ENCODE results near the gene TBC1D3B. TPM values are rescaled to one million over a fixed set of nuclear protein-coding genes. Genes with fewer than 3 reads are reported as not detected.
"Not testable (repeated sequence)": the region's sequence is repeated elsewhere in the genome, so short reads cannot be mapped to it uniquely, and the experiment has no call there.

The TBC1D3B gene
- total and polyA plus RNA-seq, 4 donors = 1.2 to 32.5 (median 9.1) TPM

DNA sequence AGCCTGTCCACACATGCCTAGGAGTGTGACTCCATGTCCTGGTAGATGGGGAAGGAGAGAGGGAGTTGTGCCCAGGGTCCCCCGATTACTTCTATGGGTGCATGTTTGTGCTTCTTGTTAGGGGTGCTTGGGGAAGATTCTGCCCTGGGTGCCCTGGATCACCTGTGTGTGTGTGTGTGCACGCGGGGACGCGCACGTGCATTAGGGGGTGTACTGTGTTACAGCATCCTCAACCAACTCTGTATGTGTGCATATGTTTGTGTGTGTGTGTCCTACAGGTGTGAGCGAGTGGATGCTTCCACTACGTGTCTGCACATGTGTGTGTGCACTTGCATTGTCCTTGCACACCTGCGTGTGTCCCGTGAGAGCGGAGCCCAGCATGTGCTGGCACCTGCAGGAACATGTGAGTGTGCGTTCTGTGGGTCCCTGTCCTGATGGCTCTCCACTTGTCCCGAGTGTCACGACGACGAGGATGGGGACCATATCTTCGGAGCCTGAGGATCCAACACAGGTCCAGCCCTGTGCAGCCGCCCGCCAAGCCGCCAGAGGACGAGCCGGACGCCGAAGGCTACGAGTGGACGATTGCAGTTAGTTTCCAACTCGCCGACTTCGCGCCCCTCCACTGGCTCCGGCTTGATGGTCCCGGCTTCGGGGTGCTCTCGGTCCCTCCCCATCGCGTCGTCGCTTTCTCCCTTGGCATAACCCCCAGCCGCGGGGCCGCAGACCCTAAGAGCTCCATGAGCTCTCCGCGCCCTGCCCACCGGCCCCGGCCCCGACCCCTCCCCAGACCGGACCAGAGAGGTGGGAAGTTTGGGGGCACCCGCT is 6.0 kb upstream of the TBC1D3B start:
- Histone ChIP-seq H3K4me1 (ENCODE audit: control insufficient read depth, insufficient read depth, low read length) (peaks cover 9% of the 10 kb centered on the region), H3K4me3 (ENCODE audit: low read depth, low read length) (peak overlapping the region; percentile 49), H3K36me3 (ENCODE audit: control insufficient read depth, insufficient read depth, low read length) (no peaks in the 10 kb centered on the region), H3K27ac (ENCODE audit: low read depth, low read length) (no peak overlapping the region), H3K27me3 (ENCODE audit: control insufficient read depth, insufficient read depth, low read length) (peaks cover 20% of the 10 kb centered on the region), H3K9me3 (ENCODE audit: control insufficient read depth, insufficient read depth, low read length) (no peaks in the 10 kb centered on the region)
- DNase-seq (ENCODE audit: low read depth in 4 of 6, low spot score in 6 of 6) = peak in 1 of 6 donors; percentile 71
- 23% methylated on average over 48 of the region's 48 CpGs for WGBS (ENCODE audit: insufficient coverage)

- DNase-seq (ENCODE audit: low read depth in 4 of 6, low spot score in 6 of 6); H3K27ac ChIP-seq (ENCODE audit: low read depth, low read length); H3K4me3 ChIP-seq (ENCODE audit: low read depth, low read length); H3K4me1 ChIP-seq (ENCODE audit: control insufficient read depth, insufficient read depth, low read length); H3K9me3 ChIP-seq (ENCODE audit: control insufficient read depth, insufficient read depth, low read length); H3K36me3 ChIP-seq (ENCODE audit: control insufficient read depth, insufficient read depth, low read length): not testable (repeated sequence)
- peaks cover 20% of the 10 kb centered on the region for H3K27me3 ChIP-seq (ENCODE audit: control insufficient read depth, insufficient read depth, low read length)
- WGBS (ENCODE audit: insufficient coverage) = 91% methylated on average over 5 of the region's 6 CpGs
Observed at GRCh38 chr17:36181446-36182175, 5.2 kb upstream of the TBC1D3B start.

- not testable (repeated sequence) for H3K9me3 ChIP-seq (ENCODE audit: control insufficient read depth, insufficient read depth, low read length); H3K4me3 ChIP-seq (ENCODE audit: low read depth, low read length); H3K27me3 ChIP-seq (ENCODE audit: control insufficient read depth, insufficient read depth, low read length); H3K27ac ChIP-seq (ENCODE audit: low read depth, low read length); DNase-seq (ENCODE audit: low read depth in 4 of 6, low spot score in 6 of 6); H3K36me3 ChIP-seq (ENCODE audit: control insufficient read depth, insufficient read depth, low read length); H3K4me1 ChIP-seq (ENCODE audit: control insufficient read depth, insufficient read depth, low read length)
- WGBS (ENCODE audit: insufficient coverage) = 80% methylated on average over 1 of the region's 8 CpGs
Observed at GRCh38 chr17:36168836-36169235, 7.6 kb downstream of the TBC1D3B start.

DNA sequence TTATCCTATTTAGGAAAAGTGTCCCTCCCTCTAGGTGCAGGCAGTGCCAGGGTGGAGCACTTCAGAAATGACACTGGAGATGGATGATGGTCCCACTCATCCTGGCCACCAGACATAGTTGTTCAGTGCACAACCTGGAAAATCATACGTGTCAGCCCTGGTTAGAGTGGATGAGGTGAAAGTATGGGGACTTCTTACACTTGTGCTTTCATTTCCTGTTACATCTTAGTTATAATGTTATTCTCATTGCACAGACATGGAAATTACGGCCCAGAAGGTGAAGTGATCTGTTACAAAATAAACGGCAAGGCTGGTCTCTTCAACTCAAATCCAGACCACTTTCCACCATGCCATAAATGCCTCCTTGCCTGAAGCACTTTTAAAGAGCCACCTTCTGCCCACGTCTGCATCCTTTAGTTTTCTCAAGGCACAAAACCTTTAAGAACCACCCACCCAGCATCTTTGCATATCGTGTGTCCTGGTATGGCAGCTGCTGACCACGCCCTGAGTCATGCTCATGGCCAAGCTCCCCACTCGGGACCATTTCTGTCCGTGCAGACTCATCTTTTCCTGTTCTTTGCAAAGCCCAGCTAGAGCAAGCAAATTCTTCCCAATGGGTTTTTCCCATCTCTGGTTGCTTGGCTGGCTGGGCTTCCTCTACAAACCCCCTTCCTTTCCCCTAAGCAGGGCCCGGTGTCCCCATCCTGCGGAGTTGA is 22.4 kb downstream of the TBC1D3B start:
- no peaks in the 10 kb centered on the region for H3K4me1 ChIP-seq (ENCODE audit: control insufficient read depth, insufficient read depth, low read length)
- H3K27me3 ChIP-seq (ENCODE audit: control insufficient read depth, insufficient read depth, low read length) = peaks cover 2% of the 10 kb centered on the region
- H3K27ac ChIP-seq (ENCODE audit: low read depth, low read length) = no peak overlapping the region
- H3K36me3 ChIP-seq (ENCODE audit: control insufficient read depth, insufficient read depth, low read length) = no peaks in the 10 kb centered on the region
- WGBS (ENCODE audit: insufficient coverage) = 89% methylated on average over 6 of the region's 10 CpGs
- no peak for DNase-seq (ENCODE audit: low read depth in 4 of 6, low spot score in 6 of 6)
- H3K9me3 ChIP-seq (ENCODE audit: control insufficient read depth, insufficient read depth, low read length) = no peaks in the 10 kb centered on the region
- H3K4me3 ChIP-seq (ENCODE audit: low read depth, low read length) = no peak overlapping the region

DNA sequence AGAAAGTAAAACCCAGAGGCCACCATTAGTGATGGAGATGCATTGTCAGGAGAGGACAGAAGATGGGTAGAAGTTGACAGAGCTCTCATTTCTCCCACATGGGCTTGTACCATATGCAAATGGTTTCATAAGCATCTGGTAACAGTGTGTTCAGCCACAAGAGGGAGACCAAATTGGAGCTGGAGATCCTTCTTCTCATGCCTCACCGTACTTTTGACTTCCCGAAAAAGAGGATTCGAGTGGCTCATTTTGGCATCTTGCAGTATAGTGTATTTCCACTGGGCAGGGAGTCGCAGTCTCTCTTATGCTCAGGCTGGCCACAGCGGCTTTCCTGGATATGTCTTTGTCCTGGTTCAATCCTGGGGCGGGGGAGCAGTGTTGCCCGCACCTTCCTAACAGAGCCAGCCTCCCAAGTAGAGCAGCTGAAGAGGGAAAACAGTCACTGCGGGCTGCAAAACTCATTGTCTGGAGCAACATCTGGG is 23.8 kb downstream of the TBC1D3B start:
- Histone ChIP-seq H3K4me3 (ENCODE audit: low read depth, low read length) (no peak overlapping the region), H3K36me3 (ENCODE audit: control insufficient read depth, insufficient read depth, low read length) (no peaks in the 10 kb centered on the region), H3K27me3 (ENCODE audit: control insufficient read depth, insufficient read depth, low read length) (peaks cover 2% of the 10 kb centered on the region), H3K9me3 (ENCODE audit: control insufficient read depth, insufficient read depth, low read length) (no peaks in the 10 kb centered on the region), H3K4me1 (ENCODE audit: control insufficient read depth, insufficient read depth, low read length) (no peaks in the 10 kb centered on the region), H3K27ac (ENCODE audit: low read depth, low read length) (no peak overlapping the region)
- no peak for DNase-seq (ENCODE audit: low read depth in 4 of 6, low spot score in 6 of 6)
- WGBS (ENCODE audit: insufficient coverage) = 93% methylated on average over 7 of the region's 8 CpGs

DNA sequence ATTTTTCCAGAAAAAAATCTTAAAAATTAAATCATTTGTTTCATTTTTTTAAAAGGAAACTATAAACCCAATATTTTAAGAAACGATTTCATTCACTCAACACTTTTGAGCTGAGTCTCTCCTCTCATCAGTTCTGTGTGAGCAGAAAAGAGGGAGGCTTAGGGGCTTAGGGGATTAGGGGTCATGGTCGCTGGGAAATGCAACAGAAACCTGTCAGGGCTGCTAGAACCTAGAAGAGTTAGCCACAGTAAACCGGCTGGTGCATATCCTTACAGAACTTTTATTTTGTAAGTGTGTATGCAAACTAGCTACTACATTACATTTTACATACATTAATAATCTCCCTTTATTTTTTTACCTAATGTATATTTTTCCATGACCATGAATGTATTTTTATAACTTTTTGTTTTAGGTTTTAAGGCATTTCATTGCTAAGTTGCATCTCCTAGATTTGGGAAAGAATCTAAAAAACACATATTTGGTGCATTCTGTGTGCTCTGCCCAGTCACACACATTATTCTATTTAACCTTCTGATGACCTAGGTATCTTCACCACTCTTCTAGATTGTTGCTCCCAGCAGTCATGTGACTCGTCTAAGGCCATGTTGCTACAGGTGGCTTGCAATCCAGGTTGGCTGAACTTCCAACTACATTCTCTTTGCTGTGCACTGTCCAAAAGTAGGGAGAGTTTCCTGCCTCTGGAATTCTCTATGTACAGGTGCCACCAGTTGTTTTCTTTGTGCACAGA is 24.4 kb downstream of the TBC1D3B start:
- Histone ChIP-seq H3K4me3 (ENCODE audit: low read depth, low read length) (no peak overlapping the region), H3K27me3 (ENCODE audit: control insufficient read depth, insufficient read depth, low read length) (peaks cover 4% of the 10 kb centered on the region), H3K27ac (ENCODE audit: low read depth, low read length) (no peak overlapping the region), H3K36me3 (ENCODE audit: control insufficient read depth, insufficient read depth, low read length) (no peaks in the 10 kb centered on the region), H3K9me3 (ENCODE audit: control insufficient read depth, insufficient read depth, low read length) (no peaks in the 10 kb centered on the region), H3K4me1 (ENCODE audit: control insufficient read depth, insufficient read depth, low read length) (no peaks in the 10 kb centered on the region)
- DNase-seq (ENCODE audit: low read depth in 4 of 6, low spot score in 6 of 6) = no peak
- WGBS (ENCODE audit: insufficient coverage) = 100% methylated on average over 1 of the region's 4 CpGs

DNA sequence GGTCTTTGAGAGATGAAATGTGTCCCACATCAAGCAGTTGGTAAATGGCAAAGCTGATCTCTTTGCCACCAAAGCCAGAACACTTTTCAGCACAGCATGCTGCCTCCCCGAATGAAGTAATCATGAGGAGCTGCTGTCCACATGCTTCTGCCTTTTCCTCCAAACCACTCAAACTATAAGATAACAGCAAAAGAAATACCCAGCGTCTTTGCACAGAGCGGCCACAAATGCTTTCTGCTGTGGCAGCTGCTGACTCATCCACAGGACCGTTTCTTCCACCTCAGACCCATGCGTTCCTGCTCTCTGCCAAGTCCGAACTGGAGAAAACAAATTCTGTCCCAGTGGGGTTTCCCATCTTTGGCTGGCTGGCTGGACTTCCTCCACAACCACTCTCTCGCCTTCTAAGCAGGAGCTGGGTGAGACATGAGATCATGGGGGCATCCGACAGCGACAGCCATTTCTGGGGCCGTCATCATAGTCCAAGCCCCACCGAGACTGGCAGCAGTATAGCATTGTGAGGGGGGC is 27.1 kb downstream of the TBC1D3B start:
- DNase-seq (ENCODE audit: low read depth in 4 of 6, low spot score in 6 of 6) = peak in 3 of 6 donors; percentile 15 to 39 (median 35)

DNA sequence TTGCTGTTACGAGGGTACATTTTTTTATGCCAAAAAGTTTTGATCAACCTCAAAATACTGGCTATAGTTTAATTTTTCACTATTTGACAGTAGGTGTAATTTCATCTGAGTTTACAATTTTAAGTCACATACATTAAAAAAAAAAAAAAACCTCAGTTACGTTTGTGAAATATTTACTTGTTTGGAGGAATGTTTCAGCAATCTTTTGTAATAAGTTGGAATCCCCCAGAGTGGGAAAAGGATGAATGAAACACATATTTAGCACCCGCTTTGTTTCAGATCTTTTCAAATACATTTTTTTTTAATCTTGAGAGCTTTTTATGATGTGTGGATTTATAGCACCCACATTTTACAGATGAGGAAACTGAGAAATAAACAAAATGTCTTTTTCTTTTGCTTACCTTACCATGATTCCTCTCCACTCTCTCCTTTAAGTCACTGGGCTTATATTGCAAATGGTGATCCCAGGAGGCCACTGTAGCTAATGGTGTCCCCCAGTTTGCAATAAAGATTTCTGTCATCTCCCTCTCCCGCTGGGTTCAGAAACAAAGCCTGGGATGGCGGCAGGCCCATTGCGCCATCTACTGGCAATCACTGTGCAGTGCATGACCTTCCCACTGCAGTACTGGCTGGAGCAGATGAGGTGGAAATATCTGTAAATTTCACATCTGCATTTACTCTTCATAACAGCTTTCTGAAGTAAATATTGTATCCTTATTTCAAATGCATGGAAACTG is 27.7 kb downstream of the TBC1D3B start:
- WGBS (ENCODE audit: insufficient coverage) = 0% methylated on average over 1 of the region's 6 CpGs
- no peaks in the 10 kb centered on the region for H3K36me3 ChIP-seq (ENCODE audit: control insufficient read depth, insufficient read depth, low read length)
- no peak overlapping the region for H3K27ac ChIP-seq (ENCODE audit: low read depth, low read length)
- H3K4me1 ChIP-seq (ENCODE audit: control insufficient read depth, insufficient read depth, low read length) = no peaks in the 10 kb centered on the region
- peak; percentile 26 to 82 (median 67) for DNase-seq (ENCODE audit: low read depth in 4 of 6, low spot score in 6 of 6)
- peaks cover 4% of the 10 kb centered on the region for H3K27me3 ChIP-seq (ENCODE audit: control insufficient read depth, insufficient read depth, low read length)
- H3K4me3 ChIP-seq (ENCODE audit: low read depth, low read length) = no peak overlapping the region
- H3K9me3 ChIP-seq (ENCODE audit: control insufficient read depth, insufficient read depth, low read length) = no peaks in the 10 kb centered on the region

More for the DNA sequence above, 27.1 kb downstream of the TBC1D3B start:
- Histone ChIP-seq H3K4me1 (ENCODE audit: control insufficient read depth, insufficient read depth, low read length) (no peaks in the 10 kb centered on the region), H3K36me3 (ENCODE audit: control insufficient read depth, insufficient read depth, low read length) (no peaks in the 10 kb centered on the region), H3K27ac (ENCODE audit: low read depth, low read length) (no peak overlapping the region), H3K4me3 (ENCODE audit: low read depth, low read length) (no peak overlapping the region), H3K9me3 (ENCODE audit: control insufficient read depth, insufficient read depth, low read length) (no peaks in the 10 kb centered on the region), H3K27me3 (ENCODE audit: control insufficient read depth, insufficient read depth, low read length) (peaks cover 4% of the 10 kb centered on the region)
- WGBS (ENCODE audit: insufficient coverage) = 42% methylated on average over 6 of the region's 11 CpGs
